ENCODE results near the gene PHACTR3.
A peak's percentile ranks its signal among the peaks of the same experiment; 100 is the strongest.
"Not testable (repeated sequence)": the region's sequence is repeated elsewhere in the genome, so short reads cannot be mapped to it uniquely, and the experiment has no call there.

PHACTR3 gene

DNA sequence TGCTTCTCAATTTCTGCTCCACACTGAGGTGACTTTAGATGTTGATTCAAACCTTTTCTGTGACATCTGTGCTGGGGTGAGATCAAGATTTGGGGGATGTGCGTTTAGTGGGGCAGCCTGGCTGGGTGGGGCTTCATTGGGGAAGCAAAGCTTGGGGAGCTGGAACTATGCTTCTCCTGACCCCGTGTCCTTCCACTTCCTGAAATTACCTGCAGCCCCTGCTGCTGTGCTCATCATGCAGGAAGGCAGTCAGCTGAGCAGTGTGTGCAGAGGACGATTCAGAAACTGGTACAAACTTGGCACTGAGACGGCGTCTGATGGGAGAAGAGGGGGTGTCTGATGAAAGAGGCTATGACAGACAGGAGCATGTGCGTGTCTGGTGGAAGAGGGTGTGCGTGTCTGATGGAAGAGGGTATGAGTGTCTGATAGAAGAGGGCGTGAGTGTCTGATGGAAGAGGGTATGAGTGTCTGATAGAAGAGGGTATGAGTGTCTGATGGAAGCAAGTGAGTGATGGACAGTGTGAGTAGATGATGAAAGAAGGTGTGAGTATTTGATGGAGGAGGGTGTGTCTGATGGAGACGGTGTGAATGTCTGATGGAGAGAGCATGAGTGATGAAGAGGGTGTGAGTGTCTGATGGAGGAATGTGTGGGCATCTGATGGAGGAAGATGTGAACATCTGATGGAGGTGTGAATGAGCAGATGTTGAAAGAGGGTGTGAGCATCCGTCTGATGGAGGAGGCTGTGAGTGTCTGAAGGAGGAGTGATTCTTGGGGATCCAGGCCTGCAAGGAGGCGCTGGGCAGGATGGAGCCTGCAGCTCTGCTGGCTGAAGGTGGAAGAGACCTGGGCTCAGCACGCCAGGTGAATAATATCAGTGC, 225.7 kb downstream of the PHACTR3 start:
- no peak for DNase-seq (ENCODE audit: low spot score)

GRCh38 chr20:59830665-59831023, 226.3 kb downstream of the PHACTR3 start:
- no peak for DNase-seq (ENCODE audit: low spot score)

GRCh38 chr20:59831024-59831915, 226.9 kb downstream of the PHACTR3 start:
- no peak for DNase-seq (ENCODE audit: low spot score)

DNA sequence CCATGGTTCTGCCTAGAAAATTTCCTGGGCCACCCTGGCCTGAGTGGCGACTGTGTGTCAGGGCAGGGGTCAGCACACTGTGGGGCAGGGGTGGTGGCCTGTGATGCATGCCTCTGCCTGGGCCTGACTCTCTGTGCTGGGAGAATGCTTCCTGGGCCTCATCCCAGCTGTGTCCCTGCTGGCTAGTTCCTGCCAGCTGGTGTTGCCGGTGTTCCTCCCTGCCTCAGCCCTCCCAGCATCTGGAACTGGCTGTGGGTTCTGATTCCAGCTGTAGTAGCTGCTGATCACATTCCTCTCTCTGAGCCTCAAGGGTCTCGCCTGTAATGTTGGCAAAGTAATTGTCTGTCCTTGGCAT, 227.6 kb downstream of the PHACTR3 start:
- no peak for DNase-seq (ENCODE audit: low spot score)

- no peak for DNase-seq (ENCODE audit: low spot score)
Measured at GRCh38 chr20:59832406-59833363, 228.3 kb downstream of the PHACTR3 start.

GRCh38 chr20:59835057-59835447, 230.7 kb downstream of the PHACTR3 start:
- DNase-seq (ENCODE audit: low spot score): no peak

DNA sequence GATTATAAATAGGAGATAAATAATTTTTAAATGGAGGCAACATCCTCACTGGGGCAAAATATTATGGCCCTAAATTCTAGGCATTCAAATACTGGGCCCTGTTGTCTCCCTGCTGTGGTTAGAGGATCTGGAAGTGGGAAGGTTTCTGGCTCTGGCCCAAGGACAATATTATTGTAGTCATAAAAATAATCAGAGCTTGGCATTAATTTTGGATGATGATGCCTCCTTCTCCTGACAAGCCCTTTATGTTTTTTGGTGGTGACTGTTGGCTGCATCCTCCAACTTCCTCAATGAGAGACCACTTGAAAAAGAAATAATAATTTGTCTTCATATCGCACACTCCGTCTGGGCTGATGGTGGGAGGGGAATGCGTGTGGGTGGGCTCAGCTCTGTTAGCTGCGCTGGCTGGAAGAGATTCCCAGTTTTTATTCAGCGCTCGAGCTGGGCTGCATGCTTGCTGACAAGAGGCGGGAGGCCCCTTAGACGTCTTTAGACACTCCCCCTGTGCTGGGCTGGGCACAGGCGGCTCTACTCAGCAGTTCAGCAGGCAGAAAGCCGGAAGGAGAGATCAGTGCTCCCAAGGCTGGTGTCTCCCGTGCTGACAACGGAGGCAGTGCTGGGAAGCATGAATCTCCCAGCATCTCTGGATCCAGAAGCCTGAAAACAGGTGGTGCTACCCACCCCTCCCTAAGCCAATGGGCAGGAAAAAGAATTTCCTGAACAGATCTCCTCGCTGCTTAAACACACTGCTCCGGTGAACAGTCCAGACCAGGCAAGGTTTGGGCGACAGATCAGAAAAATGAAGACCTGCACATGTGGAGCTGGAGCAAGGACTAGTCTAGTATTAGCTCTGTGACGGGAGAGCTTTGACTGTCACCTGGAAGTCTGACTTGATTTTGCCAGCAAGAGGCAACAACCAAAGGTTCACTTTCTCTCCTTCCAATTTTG, 231.4 kb downstream of the PHACTR3 start:
- DNase-seq (ENCODE audit: low spot score): no peak

- no peak for DNase-seq (ENCODE audit: low spot score)
Measured at GRCh38 chr20:59836767-59837166, 232.4 kb downstream of the PHACTR3 start.

DNA sequence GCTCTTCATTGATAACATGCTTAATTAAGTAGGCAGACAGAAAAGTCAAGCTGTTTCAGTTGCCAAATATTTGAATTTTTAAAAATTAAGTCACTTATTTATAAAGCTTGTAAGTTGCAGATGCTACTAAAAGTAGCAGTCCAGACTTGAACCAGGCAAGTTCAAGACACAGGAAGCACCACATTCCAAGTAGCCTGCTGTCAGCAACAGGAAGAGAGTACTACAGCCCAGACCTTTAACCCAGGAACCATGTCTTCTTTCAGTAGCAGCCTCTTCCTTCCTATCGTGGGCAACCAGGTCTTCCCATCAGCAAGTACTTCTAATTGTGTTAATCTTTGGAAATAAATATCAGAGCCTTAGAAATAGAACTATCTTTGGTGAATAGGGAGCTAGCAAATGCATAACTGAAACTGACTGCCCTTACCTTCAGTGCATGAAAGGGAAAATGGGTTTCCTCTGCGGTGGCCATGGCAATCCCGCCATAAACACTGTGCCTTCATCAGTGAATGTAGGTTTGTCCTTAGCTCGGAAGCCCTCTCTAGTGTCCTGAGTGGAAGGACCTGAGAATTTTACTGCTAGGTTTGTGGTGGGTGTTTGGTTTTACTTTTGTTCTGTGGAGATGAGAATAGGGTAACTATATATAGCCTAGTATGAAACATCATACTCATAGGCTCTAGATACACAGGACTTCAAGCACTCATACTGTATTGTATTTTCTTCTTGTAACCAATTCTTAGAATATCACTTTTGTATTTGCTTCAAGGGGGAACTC, 233.5 kb downstream of the PHACTR3 start:
- DNase-seq (ENCODE audit: low spot score): no peak

DNA sequence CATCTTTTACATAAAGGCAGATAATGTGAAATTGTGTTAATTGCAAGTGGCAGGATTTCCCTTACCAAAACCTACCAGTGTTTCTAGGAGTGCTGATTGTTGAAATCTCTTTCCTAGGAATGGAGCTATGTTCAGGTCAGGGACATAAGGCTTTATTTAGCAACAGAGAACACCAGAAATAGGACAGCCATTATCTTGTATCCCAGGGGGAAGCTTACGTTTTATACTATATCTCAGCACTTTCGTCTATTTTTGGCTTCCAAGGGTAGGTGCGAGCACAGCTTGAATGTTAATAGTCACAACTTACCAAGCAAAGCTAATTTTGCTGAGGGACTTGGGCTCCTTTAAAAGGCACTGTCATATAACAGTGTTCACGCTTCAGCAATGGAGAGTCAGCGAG, 235.1 kb downstream of the PHACTR3 start:
- no peak for DNase-seq (ENCODE audit: low spot score)

GRCh38 chr20:59845472-59845871, 241.1 kb downstream of the PHACTR3 start:
- DNase-seq (ENCODE audit: low spot score): no peak

DNA sequence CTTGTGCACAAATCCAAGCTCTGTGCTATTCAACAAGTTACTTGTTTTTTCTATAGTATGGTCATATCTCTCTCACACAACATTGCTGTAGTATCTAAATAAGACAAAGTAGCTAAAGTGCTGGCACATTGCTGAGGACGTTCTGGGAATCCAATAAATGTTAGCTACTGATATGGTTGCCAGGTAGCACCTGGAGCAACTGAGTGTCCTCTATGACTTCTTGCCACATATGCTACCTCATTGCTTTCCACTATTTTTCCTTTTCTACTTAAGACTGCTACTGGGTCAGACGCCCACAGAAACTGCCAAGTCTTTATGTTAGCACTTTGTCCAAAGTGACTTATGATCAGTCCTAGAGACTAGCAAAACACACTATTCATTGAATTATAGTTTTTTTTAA, 243.8 kb downstream of the PHACTR3 start:
- no peak for DNase-seq (ENCODE audit: low spot score)

DNA sequence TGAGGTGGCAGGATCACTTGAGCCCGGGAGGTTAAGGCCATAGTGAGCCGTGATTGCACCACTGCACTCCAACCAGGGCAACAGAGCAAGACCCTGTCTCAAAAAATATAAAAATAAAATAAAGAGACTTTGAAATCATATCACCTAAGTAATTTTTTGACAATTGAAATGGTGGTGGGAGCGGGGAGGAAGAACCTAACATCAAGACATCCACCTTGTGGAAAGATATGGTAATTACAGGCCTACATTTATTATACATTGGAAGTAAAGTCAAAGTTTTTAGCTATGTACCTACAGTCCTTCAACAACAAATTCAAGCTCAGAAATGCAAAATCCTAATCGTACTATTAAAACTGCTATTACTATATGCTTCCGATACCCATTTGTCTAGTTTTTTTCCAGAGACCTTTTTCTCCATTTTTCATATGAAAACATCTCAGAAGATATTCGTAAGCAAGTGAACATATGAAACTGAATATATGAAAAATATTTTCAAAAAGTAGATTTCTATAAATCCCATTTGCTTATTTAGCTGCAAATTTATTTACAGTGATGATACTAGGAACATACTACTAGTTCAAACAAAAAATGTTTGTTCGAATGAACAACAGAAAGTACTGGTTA, 245.8 kb downstream of the PHACTR3 start:
- DNase-seq (ENCODE audit: low spot score): peak; percentile 73

- DNase-seq (ENCODE audit: low spot score): not testable (repeated sequence)
Measured at GRCh38 chr20:59856526-59856925, 252.2 kb downstream of the PHACTR3 start.

DNA sequence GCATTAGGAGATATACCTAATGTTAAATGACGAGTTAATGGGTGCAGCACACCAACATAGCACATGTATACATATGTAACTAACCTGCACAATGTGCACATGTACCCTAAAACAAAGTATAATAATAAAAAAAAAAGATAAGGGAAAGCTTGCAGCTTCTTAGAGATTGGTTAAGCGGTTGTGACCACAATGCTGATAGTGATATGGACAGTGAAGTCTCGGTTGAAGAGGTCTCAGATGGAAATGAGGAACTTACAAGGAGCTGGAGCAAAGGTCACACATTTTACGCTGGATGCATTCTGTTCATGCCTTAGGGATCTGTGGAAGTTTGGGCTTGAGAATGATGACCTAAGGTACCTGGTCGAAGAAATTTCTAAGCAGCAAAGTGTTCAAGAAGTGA, 252.6 kb downstream of the PHACTR3 start:
- not testable (repeated sequence) for DNase-seq (ENCODE audit: low spot score)

- no peak for DNase-seq (ENCODE audit: low spot score)
Measured at GRCh38 chr20:59857966-59858365, 253.6 kb downstream of the PHACTR3 start.

DNA sequence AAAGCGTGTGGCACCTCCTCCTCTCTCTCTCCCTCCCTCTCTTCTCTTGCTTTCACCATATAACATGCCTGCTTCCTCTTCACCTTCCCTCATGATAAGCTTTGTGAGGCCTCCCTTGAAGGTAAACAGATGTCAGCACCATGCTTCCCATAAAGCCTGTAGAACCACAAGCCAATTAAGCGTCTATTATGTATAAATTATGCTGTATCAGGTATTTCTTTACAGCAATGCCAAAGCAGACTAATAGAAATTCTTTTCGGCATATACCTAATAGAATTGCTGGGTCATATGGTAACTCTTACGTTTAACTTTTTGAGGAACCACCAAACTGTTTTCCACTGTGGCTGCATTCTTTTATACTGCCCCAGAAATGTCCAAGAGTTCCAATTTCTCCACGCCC, 254.1 kb downstream of the PHACTR3 start:
- DNase-seq (ENCODE audit: low spot score): no peak

DNA sequence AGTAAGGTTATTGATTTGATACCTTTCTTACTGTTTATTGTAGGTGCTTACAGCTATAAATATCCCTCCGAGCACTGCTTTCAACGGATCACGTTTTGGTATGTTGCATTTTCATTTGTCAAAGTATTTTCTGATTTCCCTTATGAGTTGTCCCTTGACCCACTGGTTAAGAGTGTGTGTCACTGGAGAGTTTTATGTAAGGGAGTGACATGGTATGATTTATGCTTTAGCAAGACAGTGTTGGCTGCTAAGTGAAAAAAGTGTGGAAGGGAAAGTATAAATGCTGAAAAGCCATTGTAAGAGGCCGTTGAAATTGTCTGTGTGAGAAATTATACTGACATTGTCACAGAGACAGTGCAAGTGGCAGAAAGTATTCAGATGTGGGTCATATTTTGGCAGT, 257.1 kb downstream of the PHACTR3 start:
- DNase-seq (ENCODE audit: low spot score): no peak

DNA sequence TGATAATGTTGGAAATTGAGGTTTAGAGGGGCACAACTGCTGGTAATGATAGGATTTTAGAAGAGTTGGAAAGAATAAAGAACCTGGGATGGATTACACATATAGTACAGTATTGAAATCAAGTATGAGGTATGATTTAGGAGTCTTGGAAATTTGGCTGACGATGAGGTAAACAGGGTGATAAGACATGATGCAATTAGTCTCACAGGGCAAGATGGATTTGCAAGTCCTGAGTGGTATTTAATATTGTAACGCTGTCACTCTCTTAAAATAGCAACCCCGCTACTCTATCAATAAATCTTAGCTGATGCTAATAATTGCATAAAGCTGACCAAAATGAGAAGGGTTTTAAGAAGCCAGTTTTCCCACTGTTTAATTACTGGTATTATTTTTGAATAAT, 258.7 kb downstream of the PHACTR3 start:
- no peak for DNase-seq (ENCODE audit: low spot score)

DNA sequence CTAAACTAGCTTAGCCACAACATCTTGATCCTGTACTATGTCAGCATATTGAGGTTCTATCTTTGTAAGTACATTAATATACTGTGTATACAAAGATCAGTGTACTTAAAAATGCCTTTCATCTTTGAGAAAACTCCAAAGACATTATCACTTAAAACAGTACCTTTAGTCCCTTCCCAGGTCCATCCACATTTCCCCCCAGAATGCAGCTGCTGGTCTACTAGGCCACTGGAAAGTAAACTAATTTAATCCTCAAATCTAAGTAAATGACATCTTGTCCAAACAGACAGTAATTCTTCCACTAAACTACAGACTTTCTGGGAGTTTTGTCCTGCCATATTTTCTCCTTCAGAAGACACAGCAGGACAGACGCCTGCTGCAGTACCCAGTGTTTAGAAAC, 260.4 kb downstream of the PHACTR3 start:
- DNase-seq (ENCODE audit: low spot score): no peak

Data from RKO (cell line).